HAP-1 (cell line): ENCODE measurements around the gene MXD3.
"Not testable (repeated sequence)": the region's sequence is repeated elsewhere in the genome, so short reads cannot be mapped to it uniquely, and the experiment has no call there.

Experiments
- DNase-seq, 2 experiments: peaks; one replicate each; pipeline ENCODE4 v3.0.0-alpha.2; 2016 to 2020; ENCODE audit warnings: low spot score in 2 of 2
- H3K27me3 ChIP-seq: fragments of 250-450 bp; sonication (Bioruptor Pico); 2 replicates; pipeline ENCODE4 v1.5.1; 2020; ENCODE audit warnings: low read depth, mild to moderate bottlenecking, moderate library complexity
- H3K36me3 ChIP-seq: fragments of 250-450 bp; sonication (Bioruptor Pico); replicated peaks from 2 replicates; pipeline ENCODE4 v1.5.1; 2020; ENCODE audit warnings: mild to moderate bottlenecking
- H3K4me1 ChIP-seq: fragments of 250-450 bp; sonication (Bioruptor Pico); 2 replicates; pipeline ENCODE4 v1.5.1; 2020; ENCODE audit warnings: mild to moderate bottlenecking
- H3K4me3 ChIP-seq: fragments of 250-450 bp; sonication (Bioruptor Pico); 2 replicates; pipeline ENCODE4 v1.5.1; 2020; ENCODE audit warnings: mild to moderate bottlenecking, moderate library complexity
- H3K9me3 ChIP-seq: fragments of 250-450 bp; sonication (Bioruptor Pico); 2 replicates; pipeline ENCODE4 v1.5.1; 2020; ENCODE audit warnings: mild to moderate bottlenecking, moderate library complexity
- in situ Hi-C: fragments of 300-500 bp; cut with MboI; formaldehyde crosslinking; loops from 3 replicates; pipeline ENCODE4 v1.14.3; 2020; ENCODE audit warnings: low sequenced_read_pairs, inconsistent platforms, mixed read lengths

Gene MXD3

DNA sequence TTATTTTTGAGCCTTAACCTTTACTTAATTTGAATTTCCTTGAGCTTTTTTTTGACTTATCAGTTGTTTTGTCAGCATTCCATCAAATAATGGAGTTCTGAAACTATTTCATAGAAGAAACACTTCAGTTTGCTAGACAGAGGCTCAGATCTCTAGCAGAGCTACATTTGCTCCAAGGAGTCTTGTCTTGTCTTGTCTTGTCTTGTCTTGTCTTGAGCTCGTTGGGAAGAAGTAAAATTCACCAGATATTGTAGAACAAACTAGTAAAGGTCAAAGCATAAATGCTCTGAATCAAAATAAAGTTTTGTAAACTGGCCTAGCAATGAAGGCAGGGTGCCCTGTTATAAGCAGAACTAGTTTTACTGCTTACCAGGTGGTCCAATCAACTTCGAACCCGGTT is 41.7 kb downstream of the MXD3 start:
- no peak for DNase-seq
- in situ Hi-C loops: no loop called here
- peaks cover 57% of the 10 kb centered on the region for H3K36me3 ChIP-seq
- H3K4me3 ChIP-seq: no peak overlapping the region
- no peaks in the 10 kb centered on the region for H3K4me1 ChIP-seq
- no peaks in the 10 kb centered on the region for H3K9me3 ChIP-seq
- no peaks in the 10 kb centered on the region for H3K27me3 ChIP-seq

DNA sequence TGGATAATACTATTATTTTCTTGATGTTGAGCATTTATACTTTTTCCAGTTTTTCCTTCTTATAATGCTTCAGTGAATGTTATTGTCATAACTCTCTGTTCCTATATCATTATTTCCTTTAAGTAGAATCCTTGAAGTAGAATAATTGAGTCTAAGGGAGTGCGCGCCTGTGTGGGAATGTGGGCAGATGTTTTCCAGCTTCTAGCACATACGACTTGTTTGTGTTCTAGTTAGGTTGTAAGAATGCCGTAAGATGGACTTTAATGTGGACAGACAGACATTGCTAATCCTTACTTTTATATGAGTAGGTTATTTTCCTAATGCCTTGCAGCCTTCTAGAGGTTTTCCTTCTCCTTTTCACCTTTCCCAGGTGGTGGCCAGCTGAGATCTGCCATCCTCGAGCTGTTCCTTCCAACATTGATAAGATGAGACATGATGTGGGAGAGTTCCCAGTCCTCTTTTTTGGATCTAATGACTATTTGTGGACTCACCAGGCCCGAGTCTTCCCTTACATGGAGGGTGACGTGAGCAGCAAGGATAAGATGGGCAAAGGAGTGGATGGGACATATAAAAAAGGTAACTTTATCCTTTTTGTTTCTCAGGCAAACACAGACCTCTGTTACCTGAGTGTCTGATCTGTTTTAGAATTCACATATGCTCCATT is 42.3 kb downstream of the MXD3 start:
- H3K27me3 ChIP-seq: no peaks in the 10 kb centered on the region
- no peak overlapping the region for H3K4me3 ChIP-seq
- no peak for DNase-seq
- H3K9me3 ChIP-seq: no peaks in the 10 kb centered on the region
- no peaks in the 10 kb centered on the region for H3K4me1 ChIP-seq
- in situ Hi-C loops: no loop called here
- H3K36me3 ChIP-seq: peaks cover 56% of the 10 kb centered on the region

DNA sequence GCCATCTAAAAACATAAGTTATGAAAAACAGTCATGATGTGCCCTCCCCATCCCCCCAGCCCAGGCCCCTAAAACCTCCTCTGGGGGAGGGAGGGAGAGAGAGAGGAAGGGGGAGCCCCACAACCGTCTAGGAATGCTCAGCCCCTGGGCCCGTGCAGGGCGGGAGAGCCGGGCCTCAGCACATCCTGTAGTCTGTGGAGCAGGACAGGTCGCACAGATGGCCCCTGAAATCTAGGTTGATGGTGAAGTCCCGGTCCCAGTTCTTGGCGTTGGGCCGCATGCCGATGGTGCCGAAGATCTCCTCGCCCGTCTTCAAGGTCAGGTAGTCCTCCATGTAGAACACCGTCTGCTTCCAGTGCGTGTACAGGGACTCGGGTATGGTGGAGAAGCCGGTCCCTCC is 46.3 kb downstream of the MXD3 start:
- Histone ChIP-seq H3K4me3 (no peak overlapping the region), H3K27me3 (no peaks in the 10 kb centered on the region), H3K36me3 (peaks cover 46% of the 10 kb centered on the region), H3K4me1 (no peaks in the 10 kb centered on the region), H3K9me3 (no peaks in the 10 kb centered on the region)
- in situ Hi-C loops: no loop called here
- no peak for DNase-seq

DNA sequence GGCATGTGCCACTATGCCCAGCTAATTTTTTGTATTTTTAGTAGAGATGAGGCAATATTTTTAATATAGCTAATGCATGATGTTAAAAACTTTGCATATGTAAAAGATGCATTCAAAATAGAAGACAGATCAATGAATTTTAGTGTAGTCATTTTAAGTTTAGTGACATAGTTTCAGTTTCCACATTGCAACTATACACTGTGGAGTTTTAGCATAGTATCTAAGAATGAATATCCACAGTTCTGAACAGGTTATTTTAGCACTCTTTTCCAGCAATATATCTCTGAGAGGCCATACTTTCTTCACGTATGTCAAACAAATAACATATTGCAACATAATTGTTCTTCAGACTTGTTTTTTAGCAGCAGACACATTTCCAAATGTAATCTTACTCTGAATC is 47.5 kb downstream of the MXD3 start:
- no peak for DNase-seq
- no peaks in the 10 kb centered on the region for H3K9me3 ChIP-seq
- no peak overlapping the region for H3K4me3 ChIP-seq
- peaks cover 46% of the 10 kb centered on the region for H3K36me3 ChIP-seq
- in situ Hi-C loops: no loop called here
- no peaks in the 10 kb centered on the region for H3K27me3 ChIP-seq
- H3K4me1 ChIP-seq: no peaks in the 10 kb centered on the region

DNA sequence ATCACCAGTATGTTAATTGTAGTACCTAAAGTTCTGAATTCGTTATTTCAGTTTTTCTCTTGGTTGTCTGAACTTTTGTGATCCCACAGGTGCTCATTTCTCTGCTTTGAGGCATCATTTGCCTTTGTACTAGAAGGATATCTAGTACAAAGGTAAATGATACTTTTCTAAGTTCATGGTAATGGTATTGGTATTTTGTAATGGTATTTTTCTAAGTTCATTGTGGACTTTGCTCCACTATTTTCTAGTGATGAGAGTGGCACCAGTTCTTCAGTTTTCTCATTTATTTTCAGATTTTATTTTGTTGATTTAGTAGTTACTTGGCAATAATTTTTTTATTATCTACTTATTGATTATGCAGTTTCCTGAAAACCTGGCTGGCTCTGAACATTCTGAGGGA is 50.2 kb downstream of the MXD3 start:
- Histone ChIP-seq H3K9me3 (no peaks in the 10 kb centered on the region), H3K4me1 (no peaks in the 10 kb centered on the region), H3K27me3 (no peaks in the 10 kb centered on the region), H3K4me3 (no peak overlapping the region), H3K36me3 (peaks cover 52% of the 10 kb centered on the region)
- no peak for DNase-seq
- in situ Hi-C loops: no loop called here

DNA sequence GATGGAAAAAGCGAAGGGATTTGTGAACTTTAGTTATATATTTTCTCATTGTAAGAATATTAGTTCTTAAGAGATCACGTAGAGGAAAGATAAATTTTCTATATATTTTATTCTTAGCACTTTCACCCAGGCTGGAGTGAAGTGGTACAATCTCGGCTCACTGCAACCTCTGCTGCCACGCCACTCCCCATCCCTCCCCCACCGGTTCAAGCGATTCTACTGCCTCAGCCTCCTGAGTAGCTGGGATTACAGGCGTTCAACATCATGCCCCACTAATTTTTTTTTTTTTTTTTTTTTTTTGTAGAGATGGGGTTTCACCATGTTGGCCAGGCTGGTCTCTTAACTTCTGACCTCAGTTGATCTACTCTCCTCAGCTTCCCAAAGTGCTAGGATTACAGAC is 50.7 kb downstream of the MXD3 start:
- Histone ChIP-seq H3K9me3 (no peaks in the 10 kb centered on the region), H3K36me3 (peaks cover 54% of the 10 kb centered on the region), H3K4me1 (peaks cover under 1% of the 10 kb centered on the region), H3K27me3 (no peaks in the 10 kb centered on the region), H3K4me3 (no peak overlapping the region)
- no peak for DNase-seq
- in situ Hi-C loops: no loop called here

DNA sequence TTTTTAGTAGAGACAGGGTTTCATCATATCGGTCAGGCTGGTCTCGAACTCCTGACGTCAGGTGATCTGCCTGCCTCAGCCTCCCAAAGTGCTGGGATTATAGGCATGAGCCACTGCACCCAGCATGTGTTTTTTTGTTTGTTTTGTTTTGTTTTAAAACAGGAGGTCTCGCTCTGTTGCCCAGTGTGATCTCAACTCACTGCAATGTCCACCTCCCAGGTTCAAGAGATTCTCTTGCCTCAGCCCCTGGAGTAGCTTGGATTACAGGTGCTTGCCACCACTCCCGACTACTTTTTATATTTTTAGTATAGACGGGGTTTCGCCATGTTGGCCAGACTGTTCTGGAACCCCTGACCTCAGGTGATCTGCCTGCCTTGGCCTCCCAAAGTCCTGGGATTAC is 53.0 kb downstream of the MXD3 start:
- H3K36me3 ChIP-seq: peaks cover 62% of the 10 kb centered on the region
- H3K4me1 ChIP-seq, in situ Hi-C loops, H3K27me3 ChIP-seq, DNase-seq, H3K4me3 ChIP-seq, H3K9me3 ChIP-seq: not testable (repeated sequence)
